GM15510 (cell line): ENCODE data around the gene ZNF771.

Experiments used
- POLR2A ChIP-seq: IDR thresholded peaks from 3 replicates; pipeline ENCODE4 v1.6.1; 2011; ENCODE audit warnings: borderline replicate concordance; ENCODE audit not compliant: insufficient read length; ENCODE audit errors: extremely low read depth

ZNF771 gene

GRCh38 chr16:30407102-30407803 is at the start of gene ZNF771:
Gene ZNF771, plus strand, starts transcription at chr16:30407606. Its CDS starts 448 bp downstream, at chr16:30408054.
- peak; percentile 84 for TF ChIP-seq POLR2A

GRCh38 chr16:30357715-30358576 is 49.5 kb upstream of the ZNF771 start:
- no peak for TF ChIP-seq POLR2A

DNA sequence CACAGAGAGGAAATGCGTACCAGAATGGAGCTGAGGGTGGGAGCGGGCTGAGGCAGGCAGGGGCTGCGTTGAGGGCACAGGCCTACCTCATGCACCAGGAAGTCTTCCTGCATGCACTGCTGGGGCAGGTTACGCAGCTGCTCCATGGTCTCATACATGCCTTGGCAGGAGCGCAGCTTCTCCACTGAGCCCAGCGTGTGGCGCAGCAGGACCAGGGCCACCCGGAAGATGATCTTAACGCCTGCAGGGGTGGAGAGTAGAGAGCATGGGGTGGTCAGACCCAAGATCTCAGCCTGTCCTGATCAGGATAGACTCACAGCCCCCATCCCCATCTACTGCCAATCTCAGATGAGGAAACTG is 48.8 kb upstream of the ZNF771 start:
- no peak for TF ChIP-seq POLR2A

DNA sequence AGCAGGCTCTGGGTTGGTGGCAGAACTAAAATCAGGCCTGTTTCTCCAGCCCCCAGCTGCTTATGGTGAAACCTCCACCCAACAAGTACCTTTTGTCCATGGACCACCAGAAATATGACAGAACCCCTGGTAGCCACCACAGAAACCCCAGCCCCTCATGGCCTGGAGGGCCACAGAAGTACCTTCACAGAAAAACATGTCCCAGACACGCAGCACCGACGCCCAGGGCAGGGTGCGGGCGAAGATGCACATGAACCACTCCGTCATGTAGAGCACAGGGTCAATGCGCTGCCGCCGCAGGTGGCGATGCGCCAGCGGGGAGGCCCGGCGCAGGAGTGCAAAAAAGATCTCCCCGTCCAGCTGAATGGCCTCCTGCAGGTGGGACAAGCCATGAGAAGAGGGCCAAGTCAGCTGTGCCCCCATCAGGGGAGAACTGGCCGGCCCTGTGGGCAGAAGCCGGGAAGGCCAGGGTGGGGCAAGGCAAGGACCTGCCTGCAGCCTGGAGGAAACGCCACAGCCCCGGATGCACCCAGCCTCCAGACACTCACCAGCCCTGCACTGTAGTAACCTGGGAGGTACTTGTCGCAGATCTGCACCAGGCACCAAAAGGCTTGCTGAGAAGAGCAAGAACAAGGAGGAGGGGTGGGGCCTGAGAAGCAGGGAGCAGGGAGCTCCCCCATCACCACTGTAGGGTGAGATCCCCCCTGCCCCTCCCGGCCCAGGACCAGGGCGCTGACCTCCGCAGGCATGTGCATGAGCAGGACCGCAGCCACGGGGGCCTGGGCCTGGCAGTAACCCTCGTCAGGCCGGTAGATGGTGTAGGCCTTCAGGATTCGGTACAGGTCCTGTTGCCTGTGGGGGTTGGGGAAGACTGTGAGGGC is 48.2 kb upstream of the ZNF771 start:
- no peak for TF ChIP-seq POLR2A

DNA sequence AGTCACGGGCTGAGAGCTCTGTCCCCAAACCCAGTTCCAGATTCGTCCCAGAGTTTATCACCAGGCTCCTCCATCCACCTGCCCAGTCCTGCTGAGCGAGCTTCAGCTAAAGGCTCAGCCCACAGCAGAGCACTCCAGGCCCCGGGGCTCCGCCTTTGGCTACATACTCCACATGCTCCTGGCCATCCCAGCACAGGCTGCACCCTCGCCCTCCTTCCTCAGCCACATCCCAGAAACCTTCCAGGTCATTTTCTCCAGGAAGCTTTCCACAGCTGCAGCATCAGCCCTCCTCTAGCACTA is 47.6 kb upstream of the ZNF771 start:
- TF ChIP-seq POLR2A, result no peak

- TF ChIP-seq POLR2A, result no peak
Measured at GRCh38 chr16:30361180-30361579, 46.2 kb upstream of the ZNF771 start.

GRCh38 chr16:30365200-30365599 is 42.2 kb upstream of the ZNF771 start:
- no peak for TF ChIP-seq POLR2A

DNA sequence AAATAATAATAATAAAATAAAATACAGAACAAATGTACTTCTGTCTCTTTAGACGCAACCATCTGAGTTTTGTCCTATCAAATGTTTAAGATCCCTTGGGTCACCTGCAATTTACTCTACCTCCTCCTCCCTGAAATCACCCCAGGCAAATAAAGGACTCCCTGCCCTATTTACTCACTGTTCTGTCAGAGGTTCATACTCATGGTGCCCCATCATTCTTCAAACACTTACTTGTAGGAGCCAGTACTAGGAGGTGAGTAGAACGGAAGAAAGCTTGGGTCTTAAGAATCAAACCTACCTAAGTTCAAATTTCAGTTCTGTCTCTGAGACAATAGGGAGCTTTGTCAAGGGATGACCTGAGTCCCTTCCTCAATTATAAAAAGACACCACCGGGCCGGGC is 40.9 kb upstream of the ZNF771 start:
- no peak for TF ChIP-seq POLR2A

DNA sequence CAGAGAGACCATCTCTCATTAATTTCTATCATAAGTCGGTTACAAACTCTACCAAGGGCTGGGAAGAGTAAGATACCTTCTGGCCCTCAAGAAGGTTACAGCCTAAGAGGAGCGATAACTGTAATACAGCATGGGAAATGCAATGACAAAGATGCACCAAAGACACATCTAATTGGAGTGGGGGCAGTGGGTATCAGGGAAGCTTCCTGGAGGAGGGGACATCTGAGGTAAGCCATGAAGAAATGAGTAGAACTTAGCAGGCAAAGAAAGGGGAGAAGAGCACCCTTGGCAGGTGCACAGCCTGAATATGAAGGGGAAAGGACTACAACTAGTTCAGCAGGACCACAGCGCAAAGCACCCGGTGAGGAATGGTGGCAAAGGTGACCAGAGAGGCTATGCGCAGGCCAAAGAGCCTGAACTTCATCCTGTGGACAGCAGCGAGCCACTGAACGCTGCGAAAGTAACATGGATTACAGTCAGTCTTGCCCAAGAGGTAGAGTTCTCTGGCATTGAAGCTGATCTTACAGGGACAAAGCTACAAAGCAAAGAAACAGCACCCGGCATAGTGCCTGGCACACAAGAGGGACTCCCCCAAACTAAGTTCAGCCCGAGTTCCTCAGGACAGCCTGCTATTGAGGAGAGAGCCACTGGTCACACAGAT is 39.9 kb upstream of the ZNF771 start:
- no peak for TF ChIP-seq POLR2A

- no peak for TF ChIP-seq POLR2A
Measured at GRCh38 chr16:30368122-30368791, 39.1 kb upstream of the ZNF771 start.

GRCh38 chr16:30368792-30369090 is 38.7 kb upstream of the ZNF771 start:
- no peak for TF ChIP-seq POLR2A

DNA sequence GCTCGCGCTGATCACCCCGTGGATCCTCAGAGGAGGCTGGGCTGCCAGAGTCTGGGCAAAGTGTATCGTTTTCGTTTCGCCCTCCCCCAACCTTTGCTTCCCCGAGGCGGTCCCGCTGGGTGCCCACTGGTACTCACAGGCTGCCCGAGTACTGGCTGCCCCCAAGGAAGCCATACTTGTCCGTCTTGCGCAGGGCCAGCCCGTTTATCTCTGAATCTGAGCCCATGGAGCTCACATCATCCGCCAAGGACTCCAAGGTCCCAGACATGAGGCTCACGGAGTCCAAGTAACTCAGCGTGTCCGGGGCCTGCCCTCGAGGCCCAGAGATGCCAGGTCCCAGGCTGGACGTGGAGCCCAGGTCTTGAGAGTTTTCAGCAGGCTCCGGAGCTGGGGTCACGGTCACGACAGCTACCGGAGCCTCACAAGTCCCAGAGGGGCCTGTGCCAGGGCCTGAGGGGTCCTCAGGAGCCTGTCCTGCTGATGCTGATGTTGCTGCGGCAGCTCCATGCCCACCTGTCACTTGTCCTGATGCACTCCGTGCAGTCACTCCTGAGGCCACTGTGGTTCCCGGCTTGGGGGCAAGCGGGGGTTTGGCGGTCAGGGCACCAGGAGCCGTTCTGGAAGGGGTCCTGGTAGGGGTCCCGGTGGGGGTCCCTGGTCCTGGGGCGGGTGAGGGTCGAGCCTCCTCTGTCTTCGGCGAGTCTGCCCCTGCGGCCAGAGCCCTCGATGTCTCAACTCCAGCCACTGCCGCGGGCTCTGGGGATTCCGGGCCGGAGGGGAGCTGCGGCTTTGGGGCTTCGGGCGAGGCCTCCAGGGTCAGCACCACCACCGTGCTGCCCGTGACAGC is 38.1 kb upstream of the ZNF771 start:
- TF ChIP-seq POLR2A, result no peak

DNA sequence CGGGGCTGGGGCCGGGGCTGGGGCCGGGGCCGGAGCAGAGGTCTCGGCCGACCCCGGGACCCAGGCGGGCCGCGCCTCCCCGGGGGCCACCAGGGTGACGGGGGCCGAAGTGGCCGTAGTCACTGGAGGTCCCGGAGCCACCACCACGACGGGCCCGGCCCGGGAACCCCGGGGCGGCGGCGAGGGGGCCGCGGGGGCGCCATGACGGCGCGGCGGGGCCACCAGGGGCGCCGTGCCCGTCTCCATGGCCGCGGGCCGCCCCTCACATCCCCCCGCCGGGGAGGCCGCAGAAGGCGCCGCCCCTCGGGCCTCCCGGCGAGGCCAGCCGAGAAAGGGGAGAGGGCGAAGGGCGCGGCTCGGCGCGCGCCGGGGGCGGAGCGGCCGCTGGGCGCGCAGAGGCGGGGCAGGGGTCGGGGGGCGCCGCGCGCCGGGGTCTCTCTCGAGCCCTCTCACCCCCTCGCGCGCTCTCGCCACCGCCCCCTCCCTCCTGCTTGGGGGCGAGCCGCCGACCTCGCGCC is 37.4 kb upstream of the ZNF771 start:
- TF ChIP-seq POLR2A, result peak; percentile 76
